GM19043 (cell line): ENCODE data around the gene CDC42SE2.
"Not testable (repeated sequence)": the region's sequence is repeated elsewhere in the genome, so short reads cannot be mapped to it uniquely, and the experiment has no call there.

Experiments used
- ATAC-seq: cut with Tn5 transposase; IDR thresholded peaks from one replicate; pipeline ENCODE4 v1.9.1; 2021; ENCODE audit warnings: low read depth; ENCODE audit not compliant: unreplicated experiment

CDC42SE2 gene

DNA sequence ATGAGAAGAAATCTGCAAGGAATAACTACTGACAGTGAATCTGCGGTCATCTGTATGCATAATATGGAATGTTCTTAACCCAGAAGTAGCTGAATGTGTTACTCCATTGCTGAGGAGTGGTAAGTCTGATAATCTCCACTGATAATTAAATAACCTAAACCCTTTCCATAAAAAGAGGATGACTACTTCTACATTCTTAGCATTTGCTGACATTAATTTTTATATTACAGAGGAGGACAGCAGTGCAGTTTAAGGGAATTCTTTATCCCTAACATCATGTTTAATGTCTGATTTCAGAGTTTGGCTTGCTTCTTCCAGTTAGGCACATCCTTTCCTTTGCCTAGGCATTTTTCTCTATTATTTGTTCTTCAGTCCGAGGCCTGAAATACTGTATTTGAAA, 52.2 kb downstream of the CDC42SE2 start:
- ATAC-seq, result no peak

DNA sequence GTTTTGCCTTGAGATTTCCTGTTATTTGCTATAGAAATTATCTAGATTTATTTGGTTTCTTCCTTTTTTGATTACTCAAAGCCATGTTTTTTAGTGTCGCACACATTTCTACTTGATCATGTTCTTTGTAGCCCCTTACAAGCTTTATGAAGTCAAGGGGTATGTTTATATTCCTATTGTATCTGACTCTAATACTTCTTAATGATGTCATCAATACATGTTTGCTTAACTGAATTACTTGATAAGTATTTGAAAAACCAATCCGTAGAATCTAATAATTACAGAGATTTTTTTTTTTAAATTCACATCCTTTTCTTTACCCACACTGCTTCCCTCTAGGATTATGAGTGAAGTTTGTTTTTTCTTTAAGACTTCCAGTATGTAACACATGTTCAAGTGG, 53.0 kb downstream of the CDC42SE2 start:
- no peak for ATAC-seq

GRCh38 chr5:131318455-131318854, 54.6 kb downstream of the CDC42SE2 start:
- ATAC-seq, result no peak

DNA sequence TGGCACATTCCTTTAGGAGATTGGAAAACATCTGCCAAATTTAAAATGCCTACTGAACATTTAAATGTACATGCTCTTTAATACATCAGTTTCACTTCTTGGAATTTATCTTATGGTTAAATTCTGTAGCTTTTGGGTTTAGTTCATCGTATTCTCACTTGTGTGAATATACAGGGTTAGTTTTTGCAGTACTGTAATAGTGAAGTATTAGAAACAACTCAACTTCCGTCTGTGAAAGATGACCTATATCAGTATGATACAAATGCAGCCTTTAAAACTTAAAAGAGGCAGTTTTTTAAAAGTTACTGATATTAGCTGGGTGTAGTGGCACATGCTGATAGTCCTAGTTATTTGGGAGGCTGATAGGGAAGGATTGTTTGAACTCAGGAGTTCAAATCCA, 57.2 kb downstream of the CDC42SE2 start:
- no peak for ATAC-seq

- ATAC-seq, result no peak
These were observed 59.1 kb downstream of the CDC42SE2 start for GRCh38 chr5:131322926-131323325.

DNA sequence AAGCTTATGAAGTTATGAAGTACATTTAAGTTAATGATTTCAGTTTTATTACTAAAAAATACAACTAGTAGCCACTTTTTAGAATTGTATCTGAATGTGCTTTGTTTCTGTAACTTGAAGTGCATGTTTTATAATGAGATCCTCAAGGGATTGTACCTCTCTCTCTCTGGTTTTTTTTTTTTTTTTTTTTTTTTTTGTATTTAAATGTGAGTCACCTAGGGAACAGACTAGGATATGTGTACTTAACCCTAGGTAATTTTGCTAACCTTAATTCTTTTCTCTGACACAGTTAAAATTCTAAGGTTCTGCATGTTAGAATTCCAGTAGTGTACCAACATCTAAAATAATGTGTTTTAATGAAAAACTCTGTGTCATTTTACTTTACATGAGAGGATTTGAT, 59.5 kb downstream of the CDC42SE2 start:
- no peak for ATAC-seq

GRCh38 chr5:131324303-131324702, 60.5 kb downstream of the CDC42SE2 start:
- no peak for ATAC-seq

GRCh38 chr5:131328536-131329285, 64.9 kb downstream of the CDC42SE2 start:
- ATAC-seq, result no peak

- no peak for ATAC-seq
These were observed 65.4 kb downstream of the CDC42SE2 start for GRCh38 chr5:131329286-131329560.

GRCh38 chr5:131330031-131330430, 66.2 kb downstream of the CDC42SE2 start:
- no peak for ATAC-seq

- not testable (repeated sequence) for ATAC-seq
These were observed 71.9 kb downstream of the CDC42SE2 start for GRCh38 chr5:131335756-131336155.

DNA sequence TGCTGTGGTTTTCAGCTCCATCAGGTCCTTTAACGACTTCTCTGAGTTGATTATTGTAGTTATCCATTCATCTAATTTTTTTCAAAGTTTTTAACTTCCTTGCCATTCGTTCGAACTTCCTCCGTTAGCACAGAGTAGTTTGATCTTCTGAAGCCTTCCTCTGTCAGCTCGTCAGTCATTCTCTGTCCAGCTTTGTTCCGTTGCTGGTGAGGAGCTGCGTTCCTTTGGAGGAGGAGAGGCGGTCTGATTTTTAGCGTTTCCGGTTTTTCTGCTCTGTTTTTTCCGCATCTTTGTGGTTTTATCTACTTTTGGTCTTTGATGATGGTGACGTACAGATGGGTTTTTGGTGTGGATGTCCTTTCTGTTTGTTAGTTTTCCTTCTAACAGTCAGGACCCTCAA, 72.9 kb downstream of the CDC42SE2 start:
- not testable (repeated sequence) for ATAC-seq

DNA sequence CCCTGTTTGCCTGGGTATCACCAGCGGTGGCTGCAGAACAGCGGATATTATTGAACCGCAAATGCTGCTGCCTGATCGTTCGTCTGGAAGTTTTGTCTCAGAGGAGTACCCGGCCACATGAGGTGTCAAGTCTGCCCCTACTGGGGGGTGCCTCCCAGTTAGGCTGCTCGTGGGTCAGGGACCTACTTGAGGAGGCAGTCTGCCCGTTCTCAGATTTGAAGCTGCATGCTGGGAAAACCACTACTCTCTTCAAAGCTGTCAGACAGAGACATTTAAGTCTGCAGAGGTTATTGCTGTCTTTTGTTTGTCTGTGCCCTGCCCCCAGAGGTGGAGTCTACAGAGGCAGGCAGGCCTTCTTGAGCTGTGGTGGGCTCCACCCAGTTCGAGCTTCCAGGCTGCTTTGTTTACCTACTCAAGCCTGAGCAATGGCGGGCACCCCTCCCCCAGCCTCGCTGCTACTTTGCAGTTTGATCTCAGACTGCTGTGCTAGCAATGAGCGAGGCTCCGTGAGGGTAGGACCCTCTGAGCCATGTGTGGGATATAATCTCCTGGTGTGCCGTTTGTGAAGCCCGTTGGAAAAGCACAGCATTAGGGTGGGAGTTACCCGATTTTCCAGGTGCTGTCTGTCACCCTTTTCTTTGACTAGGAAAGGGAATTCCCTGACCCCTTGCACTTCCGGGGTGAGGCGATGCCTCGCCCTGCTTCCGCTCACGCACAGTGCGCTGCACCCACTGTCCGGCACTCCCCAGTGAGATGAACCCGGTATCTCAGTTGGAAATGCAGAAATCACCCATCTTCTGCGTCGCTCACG, 73.6 kb downstream of the CDC42SE2 start:
- ATAC-seq, result not testable (repeated sequence)

DNA sequence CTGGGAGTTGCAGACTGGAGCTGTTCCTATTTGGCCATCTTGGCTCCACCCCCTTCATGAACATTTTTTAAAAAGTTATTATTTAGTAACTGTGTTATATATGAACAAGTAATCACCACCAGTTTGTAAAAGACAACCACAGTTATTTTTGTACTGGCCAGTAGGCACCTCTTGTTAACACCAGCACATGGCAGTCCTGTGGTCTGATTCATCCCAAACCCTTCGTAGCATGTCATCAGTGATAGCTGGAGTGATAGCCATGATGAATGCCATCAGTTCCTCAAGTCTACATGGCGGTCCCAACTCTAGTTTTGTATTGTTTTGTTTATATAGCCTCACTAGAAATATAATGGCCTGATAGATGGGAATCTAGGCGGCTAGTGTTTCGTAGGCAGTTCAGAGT, 74.2 kb downstream of the CDC42SE2 start:
- ATAC-seq, result no peak

GRCh38 chr5:131344288-131344687, 80.4 kb downstream of the CDC42SE2 start:
- not testable (repeated sequence) for ATAC-seq

GRCh38 chr5:131346204-131346603, 82.4 kb downstream of the CDC42SE2 start:
- not testable (repeated sequence) for ATAC-seq

- ATAC-seq, result no peak
These were observed 90.1 kb downstream of the CDC42SE2 start for GRCh38 chr5:131353991-131354390.

DNA sequence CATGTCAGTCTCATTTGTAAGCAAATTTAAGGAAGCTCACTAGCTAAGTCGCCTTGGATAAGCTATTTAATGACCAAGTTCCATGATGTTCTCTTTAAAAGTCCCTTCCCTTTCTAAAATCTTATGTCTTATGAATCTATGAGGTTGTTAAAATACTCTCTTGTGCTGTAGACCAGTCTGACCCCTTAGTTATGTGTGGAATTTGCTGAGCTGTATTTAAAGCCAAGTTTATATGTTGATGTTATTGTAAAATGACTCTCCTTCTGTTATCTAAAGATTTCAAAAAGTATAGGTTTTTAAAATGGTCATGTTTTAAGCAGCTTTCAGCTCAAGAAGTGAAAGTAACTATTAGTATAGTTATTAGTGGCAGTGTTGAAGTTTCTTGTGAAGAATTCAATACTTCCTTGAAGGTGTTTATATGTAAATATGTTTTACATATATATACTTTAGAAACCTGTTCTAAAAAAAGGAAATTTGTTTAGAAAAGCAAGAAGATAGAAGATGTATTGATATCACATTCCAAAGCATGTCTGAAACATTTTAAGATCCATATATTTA, 92.2 kb downstream of the CDC42SE2 start:
- no peak for ATAC-seq

GRCh38 chr5:131356619-131357018, 92.8 kb downstream of the CDC42SE2 start:
- ATAC-seq, result no peak

DNA sequence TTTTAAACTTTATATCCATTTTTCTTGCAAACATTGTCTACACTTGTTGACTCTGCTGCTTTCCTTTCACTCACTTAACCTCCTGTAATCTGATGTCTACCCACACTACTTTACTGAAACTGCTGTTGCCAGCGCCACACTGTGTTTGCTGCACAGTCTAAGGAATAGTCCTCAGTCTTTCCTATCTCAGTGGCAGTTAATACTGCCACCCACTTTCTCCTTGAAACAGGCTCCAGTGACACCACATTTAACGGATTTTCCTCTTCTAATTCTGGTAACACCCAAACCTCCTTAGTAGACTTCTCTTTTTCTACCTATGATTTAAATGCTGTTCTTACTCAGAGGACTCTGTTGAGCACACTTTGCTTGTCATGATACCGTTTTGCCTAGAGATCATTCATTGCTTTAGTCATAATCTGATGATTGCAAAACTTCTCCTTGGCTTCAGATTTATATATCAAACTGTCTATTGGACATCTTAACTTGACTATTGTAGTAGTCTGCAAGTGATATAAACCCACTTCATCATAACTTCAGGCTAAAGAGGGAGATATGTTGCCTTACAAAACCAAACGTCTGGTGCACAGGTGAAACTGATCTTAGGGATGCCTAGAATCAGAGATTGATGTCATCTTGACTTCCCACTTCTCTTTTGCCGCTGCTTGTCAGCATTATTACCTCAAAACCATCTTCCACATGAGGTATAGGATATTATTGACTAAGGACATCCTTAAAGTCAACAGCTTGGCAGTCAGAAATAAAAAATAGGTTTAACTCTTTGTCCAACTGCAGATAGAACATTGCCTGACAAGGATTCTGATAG, 94.1 kb downstream of the CDC42SE2 start:
- ATAC-seq, result no peak
